GM12875 (cell line): ENCODE data around the gene ADAMTS12.

Experiments used
- H3K4me3 ChIP-seq: one replicate; pipeline ENCODE4 v1.5.1; 2011; ENCODE audit warnings: low read depth, low read length, control low read depth
- CTCF ChIP-seq: IDR thresholded peaks from 2 replicates; pipeline ENCODE4 v1.5.1; 2011; ENCODE audit warnings: low read depth, mild to moderate bottlenecking, control low read depth, inconsistent platforms, low read length, moderate library complexity, borderline replicate concordance; ENCODE audit not compliant: insufficient read depth

The ADAMTS12 gene

GRCh38 chr5:33679791-33680190, 212.0 kb downstream of the ADAMTS12 start:
- H3K4me3 ChIP-seq, result no peak overlapping the region
- no peak for TF ChIP-seq CTCF

GRCh38 chr5:33675958-33676464, 215.8 kb downstream of the ADAMTS12 start:
- TF ChIP-seq CTCF, result no peak
- H3K4me3 ChIP-seq, result no peak overlapping the region

- no peak for TF ChIP-seq CTCF
- no peak overlapping the region for H3K4me3 ChIP-seq
These were observed 220.0 kb downstream of the ADAMTS12 start for GRCh38 chr5:33671700-33672291.

GRCh38 chr5:33662722-33663427, 228.9 kb downstream of the ADAMTS12 start:
- no peak overlapping the region for H3K4me3 ChIP-seq
- TF ChIP-seq CTCF, result no peak

GRCh38 chr5:33659526-33660169, 232.1 kb downstream of the ADAMTS12 start:
- TF ChIP-seq CTCF, result no peak
- H3K4me3 ChIP-seq, result no peak overlapping the region

GRCh38 chr5:33657804-33658440, 233.9 kb downstream of the ADAMTS12 start:
- H3K4me3 ChIP-seq, result no peak overlapping the region
- no peak for TF ChIP-seq CTCF
